ENCODE data around the gene SHC3.

Gene SHC3

GRCh38 chr9:89029788-89030187 is 148.8 kb downstream of the SHC3 start:
- no peak for TF ChIP-seq POLR2A (IDR thresholded peaks at IDR 0.05; ENCODE audit: extremely low read depth, insufficient read length)
- no peak for TF ChIP-seq MYC (IDR thresholded peaks at IDR 0.05; ENCODE audit: low read depth, low read length)
- TF ChIP-seq, protein P1, sequence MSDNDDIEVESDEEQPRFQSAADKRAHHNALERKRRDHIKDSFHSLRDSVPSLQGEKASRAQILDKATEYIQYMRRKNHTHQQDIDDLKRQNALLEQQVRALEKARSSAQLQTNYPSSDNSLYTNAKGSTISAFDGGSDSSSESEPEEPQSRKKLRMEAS (IDR thresholded peaks at IDR 0.05; ENCODE audit: low read depth, low read length), result no peak
- TF ChIP-seq, protein P2, sequence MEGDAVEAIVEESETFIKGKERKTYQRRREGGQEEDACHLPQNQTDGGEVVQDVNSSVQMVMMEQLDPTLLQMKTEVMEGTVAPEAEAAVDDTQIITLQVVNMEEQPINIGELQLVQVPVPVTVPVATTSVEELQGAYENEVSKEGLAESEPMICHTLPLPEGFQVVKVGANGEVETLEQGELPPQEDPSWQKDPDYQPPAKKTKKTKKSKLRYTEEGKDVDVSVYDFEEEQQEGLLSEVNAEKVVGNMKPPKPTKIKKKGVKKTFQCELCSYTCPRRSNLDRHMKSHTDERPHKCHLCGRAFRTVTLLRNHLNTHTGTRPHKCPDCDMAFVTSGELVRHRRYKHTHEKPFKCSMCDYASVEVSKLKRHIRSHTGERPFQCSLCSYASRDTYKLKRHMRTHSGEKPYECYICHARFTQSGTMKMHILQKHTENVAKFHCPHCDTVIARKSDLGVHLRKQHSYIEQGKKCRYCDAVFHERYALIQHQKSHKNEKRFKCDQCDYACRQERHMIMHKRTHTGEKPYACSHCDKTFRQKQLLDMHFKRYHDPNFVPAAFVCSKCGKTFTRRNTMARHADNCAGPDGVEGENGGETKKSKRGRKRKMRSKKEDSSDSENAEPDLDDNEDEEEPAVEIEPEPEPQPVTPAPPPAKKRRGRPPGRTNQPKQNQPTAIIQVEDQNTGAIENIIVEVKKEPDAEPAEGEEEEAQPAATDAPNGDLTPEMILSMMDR (IDR thresholded peaks at IDR 0.05; ENCODE audit: low read depth, low read length), result no peak
- no peak overlapping the region for H3K4me3 ChIP-seq (ENCODE audit: low read depth, low read length)
- no peak for DNase-seq (ENCODE audit: low read depth)

GRCh38 chr9:89026876-89027275 is 151.7 kb downstream of the SHC3 start:
- no peak overlapping the region for H3K4me3 ChIP-seq (ENCODE audit: low read depth, low read length)
- no peak for DNase-seq (ENCODE audit: low read depth)
- TF ChIP-seq, protein P2 (IDR thresholded peaks at IDR 0.05; ENCODE audit: low read depth, low read length), result no peak
- TF ChIP-seq, protein P1 (IDR thresholded peaks at IDR 0.05; ENCODE audit: low read depth, low read length), result no peak
- TF ChIP-seq POLR2A (IDR thresholded peaks at IDR 0.05; ENCODE audit: extremely low read depth, insufficient read length) (no peak), MYC (IDR thresholded peaks at IDR 0.05; ENCODE audit: low read depth, low read length) (no peak)

DNA sequence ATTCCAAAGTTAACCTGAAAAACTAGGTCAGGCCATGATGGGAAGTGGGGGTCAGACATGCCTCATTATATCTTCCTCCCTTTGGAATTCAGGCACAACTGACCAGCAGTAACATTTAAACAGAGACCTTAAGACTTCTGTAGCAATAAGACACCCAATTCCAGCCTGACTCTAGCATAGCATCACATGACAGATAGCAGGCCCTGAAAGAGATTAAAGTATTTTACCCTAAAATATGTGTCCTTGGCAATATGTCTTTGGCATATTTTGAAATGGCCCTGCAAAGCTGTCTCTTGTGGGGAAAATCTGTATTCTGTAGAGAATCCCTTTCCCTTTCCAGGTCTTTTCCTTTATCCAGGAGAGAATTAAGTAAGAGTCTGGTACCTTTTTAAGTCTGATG is 153.1 kb downstream of the SHC3 start:
- TF ChIP-seq POLR2A (IDR thresholded peaks at IDR 0.05; ENCODE audit: extremely low read depth, insufficient read length), result no peak
- no peak for DNase-seq (ENCODE audit: low read depth)
- no peak overlapping the region for H3K4me3 ChIP-seq (ENCODE audit: low read depth, low read length)

DNA sequence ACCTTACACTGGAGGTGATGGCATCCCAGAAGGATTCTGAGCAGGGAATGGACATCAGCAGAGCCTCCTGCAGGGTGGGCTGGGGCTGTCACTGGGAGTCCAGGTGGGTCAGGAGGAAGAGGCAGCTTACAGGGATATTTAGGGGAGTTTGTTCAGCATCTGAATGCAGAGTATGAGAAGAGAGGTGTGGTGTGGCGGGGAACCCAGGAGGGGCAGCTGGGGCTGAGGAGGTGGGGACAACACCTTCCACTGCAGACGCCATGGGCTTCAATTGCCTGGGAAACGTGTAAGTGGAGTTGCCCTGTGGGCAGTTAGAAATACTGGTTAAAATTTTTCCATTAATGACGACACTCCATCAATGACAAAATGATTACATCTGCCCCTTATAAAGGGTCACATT is 153.9 kb downstream of the SHC3 start:
- DNase-seq (ENCODE audit: low read depth), result no peak
- no peak overlapping the region for H3K4me3 ChIP-seq (ENCODE audit: low read depth, low read length)
- TF ChIP-seq, protein P1 (IDR thresholded peaks at IDR 0.05; ENCODE audit: low read depth, low read length), result no peak
- TF ChIP-seq MYC (IDR thresholded peaks at IDR 0.05; ENCODE audit: low read depth, low read length), result no peak

DNA sequence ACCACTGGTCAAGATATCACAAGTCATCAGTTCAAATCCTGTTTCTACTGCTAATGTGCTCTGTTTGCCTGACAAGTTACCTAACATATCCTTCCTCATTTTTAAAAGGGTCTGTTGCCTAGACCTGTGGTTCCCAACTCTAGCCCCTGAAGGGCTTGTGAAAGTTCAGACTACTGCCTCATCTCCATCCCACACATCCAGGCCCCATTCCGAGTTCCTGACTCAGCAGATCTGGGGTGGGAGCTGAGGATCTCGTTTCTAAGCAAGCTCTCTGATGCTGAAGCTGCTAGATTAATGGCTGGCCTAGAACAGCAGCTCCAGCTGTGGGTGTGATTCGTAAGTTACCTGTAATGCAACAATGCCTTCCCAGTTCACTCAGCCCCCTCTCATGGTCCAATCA is 154.9 kb downstream of the SHC3 start:
- H3K4me3 ChIP-seq (ENCODE audit: low read depth, low read length), result no peak overlapping the region
- DNase-seq (ENCODE audit: low read depth), result peak; percentile 44
- TF ChIP-seq POLR2A (IDR thresholded peaks at IDR 0.05; ENCODE audit: extremely low read depth, insufficient read length), result no peak
- TF ChIP-seq, protein P1 (IDR thresholded peaks at IDR 0.05; ENCODE audit: low read depth, low read length), result no peak
- TF ChIP-seq, protein P2 (IDR thresholded peaks at IDR 0.05; ENCODE audit: low read depth, low read length), result no peak
- no peak for TF ChIP-seq MYC (IDR thresholded peaks at IDR 0.05; ENCODE audit: low read depth, low read length)

- DNase-seq (ENCODE audit: low read depth), result no peak
Measured at GRCh38 chr9:89022902-89023301, 155.7 kb downstream of the SHC3 start.

More at GRCh38 chr9:89022902-89023301, 155.7 kb downstream of the SHC3 start:
- H3K4me3 ChIP-seq (ENCODE audit: low read depth, low read length), result no peak overlapping the region
- TF ChIP-seq, protein P2 (IDR thresholded peaks at IDR 0.05; ENCODE audit: low read depth, low read length), result no peak
- TF ChIP-seq, protein P1 (IDR thresholded peaks at IDR 0.05; ENCODE audit: low read depth, low read length), result no peak
- TF ChIP-seq POLR2A (IDR thresholded peaks at IDR 0.05; ENCODE audit: extremely low read depth, insufficient read length) (no peak), MYC (IDR thresholded peaks at IDR 0.05; ENCODE audit: low read depth, low read length) (no peak)

All from NB4 (cell line).